Neuronal stem cell (in vitro differentiated cells): ENCODE measurements around the gene CAVIN1. TPM values are rescaled to one million over a fixed set of nuclear protein-coding genes. Genes with fewer than 3 reads are reported as not detected.

Experiments used
- DNase-seq: peaks from one replicate; pipeline ENCODE4 v3.0.0-alpha.2; 2013; ENCODE audit warnings: low spot score
- H2AFZ ChIP-seq: one replicate; pipeline ENCODE4 v1.6.1; 2013; ENCODE audit warnings: mild to moderate bottlenecking, low read length, inconsistent platforms
- H2AK5ac ChIP-seq: 2 replicates; pipeline ENCODE4 v1.6.1; 2013; ENCODE audit warnings: low read depth, mild to moderate bottlenecking, inconsistent platforms, low read length, moderate library complexity, mixed read lengths
- H2BK120ac ChIP-seq: 2 replicates; pipeline ENCODE4 v1.6.1; 2013; ENCODE audit warnings: low read depth, mild to moderate bottlenecking, inconsistent platforms, low read length, moderate library complexity, mixed read lengths
- H2BK12ac ChIP-seq: one replicate; pipeline ENCODE4 v1.6.1; 2013; ENCODE audit warnings: low read length, inconsistent platforms
- H2BK15ac ChIP-seq: 2 replicates; pipeline ENCODE4 v1.6.1; 2013; ENCODE audit warnings: mild to moderate bottlenecking, low read length, inconsistent platforms, mixed read lengths
- H2BK5ac ChIP-seq: one replicate; pipeline ENCODE4 v1.6.1; 2013; ENCODE audit warnings: inconsistent platforms, mild to moderate bottlenecking, low read length, moderate library complexity
- H3K14ac ChIP-seq: one replicate; pipeline ENCODE4 v1.6.1; 2013; ENCODE audit warnings: low read length, inconsistent platforms
- H3K18ac ChIP-seq: 2 replicates; pipeline ENCODE4 v1.6.1; 2013; ENCODE audit warnings: low read length, inconsistent platforms
- H3K23ac ChIP-seq: 2 replicates; pipeline ENCODE4 v1.6.1; 2013; ENCODE audit warnings: low read depth, mild to moderate bottlenecking, mixed read lengths, low read length, inconsistent platforms; ENCODE audit not compliant: poor library complexity
- H3K27ac ChIP-seq: replicated peaks from 3 replicates; pipeline ENCODE4 v1.5.1; 2013; ENCODE audit warnings: low read length, inconsistent platforms
- H3K27me3 ChIP-seq, 3 experiments: 2 replicates each; pipeline ENCODE4 v1.6.1; 2013; ENCODE audit warnings: low read length in 3 of 3, mild to moderate bottlenecking in 2 of 3, inconsistent platforms in 1 of 3, low read depth in 1 of 3, mixed read lengths in 1 of 3, moderate library complexity in 1 of 3; ENCODE audit not compliant: control insufficient read depth in 3 of 3, insufficient read depth in 3 of 3
- H3K36me3 ChIP-seq, 2 donors: replicated peaks in 1 of 2; 2 replicates each; pipeline ENCODE4 v1.6.1; 2013; ENCODE audit warnings: low read length in 2 of 2; ENCODE audit not compliant: control insufficient read depth in 2 of 2, insufficient read depth in 2 of 2
- H3K4ac ChIP-seq: 2 replicates; pipeline ENCODE4 v1.6.1; 2013; ENCODE audit warnings: inconsistent platforms, mild to moderate bottlenecking, low read length, moderate library complexity
- H3K4me1 ChIP-seq, 2 donors: 1 replicate in 1 of 2; 2 replicates in 1 of 2; pipeline ENCODE4 v1.6.1; 2013; ENCODE audit warnings: low read length in 2 of 2, low read depth in 1 of 2; ENCODE audit not compliant: control insufficient read depth in 2 of 2, insufficient read depth in 1 of 2
- H3K4me2 ChIP-seq: one replicate; pipeline ENCODE4 v1.6.1; 2013; ENCODE audit warnings: mild to moderate bottlenecking, low read length, inconsistent platforms; ENCODE audit not compliant: insufficient read depth, poor library complexity, severe bottlenecking
- H3K4me3 ChIP-seq, 2 donors: 2 replicates each; pipeline ENCODE4 v1.5.1; 2013; ENCODE audit warnings: low read length in 2 of 2, mild to moderate bottlenecking in 2 of 2, inconsistent platforms in 1 of 2, moderate library complexity in 1 of 2
- H3K79me1 ChIP-seq: one replicate; pipeline ENCODE4 v1.6.1; 2013; ENCODE audit warnings: low read depth, mild to moderate bottlenecking, inconsistent platforms, low read length, moderate library complexity
- H3K9ac ChIP-seq: one replicate; pipeline ENCODE4 v1.6.1; 2013; ENCODE audit warnings: mild to moderate bottlenecking, low read depth, low read length, inconsistent platforms; ENCODE audit not compliant: poor library complexity
- H3K9me3 ChIP-seq, 2 donors: replicated peaks in 1 of 2; 2 replicates each; pipeline versions ENCODE3 to v1.6.1; 2013; ENCODE audit warnings: low read length in 2 of 2, mild to moderate bottlenecking in 2 of 2, inconsistent platforms in 1 of 2, low read depth in 1 of 2, mixed read lengths in 1 of 2, moderate library complexity in 1 of 2; ENCODE audit not compliant: control insufficient read depth in 2 of 2, insufficient read depth in 1 of 2
- H4K8ac ChIP-seq: one replicate; pipeline ENCODE4 v1.6.1; 2013; ENCODE audit warnings: low read depth, mild to moderate bottlenecking, inconsistent platforms, low read length, moderate library complexity
- H4K91ac ChIP-seq: one replicate; pipeline ENCODE4 v1.6.1; 2013; ENCODE audit warnings: low read length, low read depth, mild to moderate bottlenecking, inconsistent platforms; ENCODE audit not compliant: poor library complexity
- WGBS, 2 donors: extraction: QIAGEN DNeasy Blood & Tissue Kit; methylation state at CpG; one replicate each; pipeline ENCODE4 v1.1.7; 2013; ENCODE audit warnings: missing lambda C conversion rate in 2 of 2, mixed read lengths in 1 of 2; ENCODE audit not compliant: insufficient read length in 2 of 2, insufficient replicate concordance in 1 of 2; ENCODE audit errors: extremely low coverage in 2 of 2; 5-methylcytosine and 5-hydroxymethylcytosine counted together
- small RNA-seq: library from polyadenylated mRNA; stranded (forward); fragments of <200 nt; extraction: miRNeasy Mini kit (QIAGEN cat#:217004); gene quantifications from one replicate; pipeline ENCODE3, GENCODE V24; 2013; ENCODE audit not compliant: insufficient read depth

Gene CAVIN1

GRCh38 chr17:42359133-42359532, 63.9 kb downstream of the CAVIN1 start:
- no peak for DNase-seq
- Histone ChIP-seq H2BK12ac (no peak overlapping the region), H2BK120ac (no peak overlapping the region), H2BK15ac (no peak overlapping the region), H3K4ac (no peak overlapping the region), H3K4me1 (peaks cover 7 to 13% of the 10 kb centered on the region in 2 donors), H3K36me3 (peaks cover 0 to 64% of the 10 kb centered on the region in 2 donors), H2AFZ (no peak overlapping the region), H3K14ac (no peak overlapping the region), H3K27me3 (no peaks in the 10 kb centered on the region), H2BK5ac (no peak overlapping the region), H4K91ac (no peak overlapping the region), H3K18ac (no peak overlapping the region), H3K9ac (no peak overlapping the region), H3K27ac (no peak overlapping the region), H3K23ac (no peak overlapping the region), H2AK5ac (no peak overlapping the region), H3K9me3 (peaks cover 0 to 7% of the 10 kb centered on the region in 2 donors), H3K4me3 (no peak overlapping the region), H4K8ac (no peak overlapping the region), H3K79me1 (peaks cover 8% of the 10 kb centered on the region), H3K4me2 (no peak overlapping the region)
- WGBS, 2 donors, result no CpG with 5 or more reads among the region's 7 CpGs

- no peak overlapping the region for H3K4me3 ChIP-seq
- no peak overlapping the region for H3K9ac ChIP-seq
- no peak overlapping the region for H2BK15ac ChIP-seq
- WGBS, 2 donors, result no CpG with 5 or more reads among the region's 1 CpG
- no peak overlapping the region for H3K4ac ChIP-seq
- no peak overlapping the region for H2BK120ac ChIP-seq
- no peak overlapping the region for H3K14ac ChIP-seq
- H3K23ac ChIP-seq, result no peak overlapping the region
- H2BK12ac ChIP-seq, result no peak overlapping the region
- H3K27ac ChIP-seq, result no peak overlapping the region
- H4K91ac ChIP-seq, result no peak overlapping the region
- no peak overlapping the region for H2BK5ac ChIP-seq
- H3K36me3 ChIP-seq, result peaks cover 0 to 57% of the 10 kb centered on the region in 2 donors
- H2AK5ac ChIP-seq, result no peak overlapping the region
- H3K18ac ChIP-seq, result no peak overlapping the region
- no peaks in the 10 kb centered on the region for H3K27me3 ChIP-seq
- H3K4me2 ChIP-seq, result no peak overlapping the region
- H2AFZ ChIP-seq, result no peak overlapping the region
- no peak overlapping the region for H4K8ac ChIP-seq
- peaks cover 6% of the 10 kb centered on the region for H3K79me1 ChIP-seq
- H3K4me1 ChIP-seq, result peaks cover 7 to 13% of the 10 kb centered on the region in 2 donors
- DNase-seq, result no peak
- peaks cover 0 to 7% of the 10 kb centered on the region in 2 donors for H3K9me3 ChIP-seq
These were observed 64.6 kb downstream of the CAVIN1 start for GRCh38 chr17:42358434-42358833.

GRCh38 chr17:42354956-42355843, 67.9 kb downstream of the CAVIN1 start:
- no peak overlapping the region for H3K4me3 ChIP-seq
- no CpG with 5 or more reads among the region's 3 CpGs for WGBS, 2 donors
- H3K9ac ChIP-seq, result no peak overlapping the region
- no peak for DNase-seq
- H2BK120ac ChIP-seq, result no peak overlapping the region
- H3K9me3 ChIP-seq, result no peaks in the 10 kb centered on the region
- no peak overlapping the region for H2BK5ac ChIP-seq
- no peak overlapping the region for H3K4me2 ChIP-seq
- no peak overlapping the region for H3K18ac ChIP-seq
- no peak overlapping the region for H2BK12ac ChIP-seq
- H3K27me3 ChIP-seq, result no peaks in the 10 kb centered on the region
- H2AK5ac ChIP-seq, result no peak overlapping the region
- H3K23ac ChIP-seq, result no peak overlapping the region
- H3K79me1 ChIP-seq, result peaks cover 1% of the 10 kb centered on the region
- H4K8ac ChIP-seq, result no peak overlapping the region
- no peak overlapping the region for H3K14ac ChIP-seq
- no peak overlapping the region for H3K4ac ChIP-seq
- no peak overlapping the region for H2AFZ ChIP-seq
- H3K27ac ChIP-seq, result no peak overlapping the region
- peaks cover 0 to 61% of the 10 kb centered on the region in 2 donors for H3K36me3 ChIP-seq
- H3K4me1 ChIP-seq, result peaks cover 0 to under 1% of the 10 kb centered on the region in 2 donors
- H2BK15ac ChIP-seq, result no peak overlapping the region
- H4K91ac ChIP-seq, result no peak overlapping the region

Small RNAs within 50 kb of the gene (small RNA-seq; reads per million reads assigned to genes)
- gene RNU7-97P, result not detected
